Esophagus squamous epithelium (tissue), 5 donors: ENCODE measurements around the gene PRR5L. TPM values are rescaled to one million over a fixed set of nuclear protein-coding genes. Genes with fewer than 3 reads are reported as not detected.

ENCODE experiments used
- DNase-seq: peaks from one replicate; lab custom pipeline; 2025; lab: John Stamatoyannopoulos, UW
- H3K27ac ChIP-seq, 4 donors: fragments of 200-600 bp; sonication (generic); one replicate each; pipeline ENCODE4 v1.5.1; 2016 to 2019; ENCODE audit warnings: mild to moderate bottlenecking in 1 of 4
- H3K27me3 ChIP-seq, 4 donors: fragments of 200-600 bp; sonication (generic); 1 replicate in 3 of 4; 2 replicates in 1 of 4; pipeline versions ENCODE4 v1.5.1 to v1.6.0; 2017 to 2021; ENCODE audit warnings: antibody characterized with exemption in 1 of 4
- H3K36me3 ChIP-seq, 3 donors: fragments of 200-600 bp; sonication (generic); one replicate each; pipeline ENCODE4 v1.5.1; 2016 to 2019
- H3K4me1 ChIP-seq, 3 donors: fragments of 200-600 bp; sonication (generic); one replicate each; pipeline ENCODE4 v1.5.1; 2017 to 2019
- H3K4me3 ChIP-seq, 4 donors: fragments of 200-600 bp; sonication (generic); 1 replicate in 3 of 4; 2 replicates in 1 of 4; pipeline ENCODE4 v1.5.1; 2016 to 2019; ENCODE audit warnings: mild to moderate bottlenecking in 2 of 4, moderate library complexity in 1 of 4
- H3K9me3 ChIP-seq, 3 donors: fragments of 200-600 bp; sonication (generic); one replicate each; pipeline ENCODE4 v1.5.1; 2016 to 2019
- CTCF ChIP-seq, 6 experiments: fragments of 450-650 bp in 4 of 6; fragments of 200-600 bp in 2 of 6; sonication (generic) in 2 of 6; IDR thresholded peaks; one replicate each; pipeline ENCODE4 v1.5.1; 2016 to 2019; ENCODE audit warnings: antibody characterized with exemption in 6 of 6, mild to moderate bottlenecking in 4 of 6, moderate library complexity in 4 of 6
- POLR2A ChIP-seq, 4 donors: fragments of 450-650 bp; IDR thresholded peaks; one replicate each; pipeline ENCODE4 v1.6.1; 2017; ENCODE audit warnings: antibody characterized with exemption in 4 of 4, mild to moderate bottlenecking in 4 of 4, moderate library complexity in 3 of 4
- WGBS, 2 donors: methylation state at CpG; one replicate each; pipeline ENCODE4 v1.1.5; 2018; 5-methylcytosine and 5-hydroxymethylcytosine counted together
- intact Hi-C: fragments of 100-400 bp; cut with DNase I; formaldehyde crosslinking; loops from one replicate; pipeline ENCODE4 v1.15.0; 2022
- total RNA-seq, 4 donors: library from RNA; depleted of rRNA; stranded (reverse); fragments of >200 nt; gene quantifications; one replicate each; pipeline ENCODE4 v1.1.0, GENCODE V29; 2016
- donor health status: DM: yes; HTN: yes; CAD: no.

Gene PRR5L
- total RNA-seq, 4 donors from 2014 or later, result 1.4 to 5.7 (median 1.8) TPM

- WGBS, 2 donors, result 70 to 91% methylated on average over 5 of the region's 5 CpGs
- peaks cover 0 to 4% (median 0%) of the 10 kb centered on the region in 3 donors for H3K36me3 ChIP-seq
- peaks cover 0 to 12% (median 10%) of the 10 kb centered on the region in 3 donors for H3K4me1 ChIP-seq
- H3K4me3 ChIP-seq, result no peak overlapping the region
- H3K27ac ChIP-seq, result no peak overlapping the region
- TF ChIP-seq CTCF (IDR thresholded peaks at IDR 0.05), result no peak
- DNase-seq, result no peak
- intact Hi-C loops, result no loop called here
- no peaks in the 10 kb centered on the region for H3K27me3 ChIP-seq
- H3K9me3 ChIP-seq, result no peaks in the 10 kb centered on the region
Measured at GRCh38 chr11:36436064-36436463, 140.0 kb downstream of the PRR5L start.

DNA sequence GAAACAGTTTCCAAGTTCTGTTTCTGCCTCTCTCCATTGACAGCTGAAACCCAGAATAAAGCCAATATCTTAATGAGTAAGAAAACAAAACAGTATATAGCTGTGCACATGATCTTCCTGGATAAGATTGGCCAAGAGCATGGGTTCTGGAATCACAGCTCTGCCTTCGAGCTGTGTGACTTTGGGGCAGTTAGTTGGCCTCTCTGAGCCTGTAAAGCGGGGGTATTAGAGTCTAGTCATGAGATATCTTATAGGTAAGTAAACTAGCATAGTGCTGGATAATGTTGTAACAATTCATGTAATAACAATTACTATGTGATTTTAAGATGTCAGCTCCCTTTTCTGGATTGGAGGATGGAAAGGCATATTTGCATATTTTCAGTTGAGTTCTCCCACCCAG, 140.5 kb downstream of the PRR5L start:
- no peak for DNase-seq
- Histone ChIP-seq H3K27me3 (no peaks in the 10 kb centered on the region), H3K27ac (no peak overlapping the region), H3K4me3 (no peak overlapping the region), H3K9me3 (no peaks in the 10 kb centered on the region), H3K36me3 (peaks cover 0 to 4% (median 0%) of the 10 kb centered on the region in 3 donors), H3K4me1 (peaks cover 0 to 7% (median 5%) of the 10 kb centered on the region in 3 donors)
- WGBS, 2 donors, result 43 to 88% methylated on average over 2 of the region's 2 CpGs
- intact Hi-C loops, result no loop called here
- TF ChIP-seq CTCF (IDR thresholded peaks at IDR 0.05), result no peak
- TF ChIP-seq POLR2A (IDR thresholded peaks at IDR 0.05), result no peak

GRCh38 chr11:36437413-36437812, 141.3 kb downstream of the PRR5L start:
- H3K4me1 ChIP-seq, result no peaks in the 10 kb centered on the region
- no peaks in the 10 kb centered on the region for H3K27me3 ChIP-seq
- intact Hi-C loops, result no loop called here
- H3K36me3 ChIP-seq, result peaks cover 0 to 4% (median 0%) of the 10 kb centered on the region in 3 donors
- no peak for DNase-seq
- 92 to 100% methylated on average over 3 of the region's 3 CpGs for WGBS, 2 donors
- H3K9me3 ChIP-seq, result no peaks in the 10 kb centered on the region
- H3K4me3 ChIP-seq, result no peak overlapping the region
- no peak overlapping the region for H3K27ac ChIP-seq
- TF ChIP-seq CTCF (IDR thresholded peaks at IDR 0.05), result no peak
- TF ChIP-seq POLR2A (IDR thresholded peaks at IDR 0.05), result no peak

DNA sequence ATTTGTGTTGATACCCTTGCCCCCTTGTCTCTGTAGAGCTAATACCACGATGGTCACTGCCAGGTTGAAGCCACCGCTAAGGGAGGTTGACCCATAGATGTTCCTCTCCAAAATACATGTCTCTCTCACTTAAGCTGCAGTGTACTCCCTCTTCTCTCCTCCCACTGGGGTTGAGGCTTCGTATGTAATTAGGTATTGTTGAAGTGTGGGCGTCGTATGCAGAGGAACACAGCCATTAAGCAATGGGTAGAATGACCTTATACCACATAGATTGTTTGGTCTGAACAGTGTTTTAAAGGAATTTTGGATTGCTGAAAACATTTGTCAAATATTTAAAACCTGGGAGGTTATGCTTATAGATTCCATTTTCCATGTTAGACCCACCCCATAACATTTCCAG, 142.0 kb downstream of the PRR5L start:
- H3K27ac ChIP-seq, result no peak overlapping the region
- no peaks in the 10 kb centered on the region for H3K4me1 ChIP-seq
- DNase-seq, result no peak
- H3K27me3 ChIP-seq, result no peaks in the 10 kb centered on the region
- H3K4me3 ChIP-seq, result no peak overlapping the region
- H3K9me3 ChIP-seq, result no peaks in the 10 kb centered on the region
- no peak for TF ChIP-seq CTCF (IDR thresholded peaks at IDR 0.05)
- TF ChIP-seq POLR2A (IDR thresholded peaks at IDR 0.05), result no peak
- intact Hi-C loops, result no loop called here
- H3K36me3 ChIP-seq, result peaks cover 0 to 4% (median 0%) of the 10 kb centered on the region in 3 donors
- WGBS, 2 donors, result 91 to 95% methylated on average over 5 of the region's 5 CpGs

GRCh38 chr11:36441610-36442208, 145.6 kb downstream of the PRR5L start:
- intact Hi-C loops, result no loop called here
- Histone ChIP-seq H3K4me1 (no peaks in the 10 kb centered on the region), H3K27ac (no peak overlapping the region), H3K4me3 (no peak overlapping the region), H3K9me3 (no peaks in the 10 kb centered on the region), H3K27me3 (no peaks in the 10 kb centered on the region), H3K36me3 (peaks cover 0 to 4% (median 0%) of the 10 kb centered on the region in 3 donors)
- no peak for DNase-seq
- WGBS, 2 donors, result 88% methylated on average over 1 of the region's 2 CpGs
- TF ChIP-seq CTCF (IDR thresholded peaks at IDR 0.05), result no peak
- no peak for TF ChIP-seq POLR2A (IDR thresholded peaks at IDR 0.05)
